Ishikawa (cell line): ENCODE measurements around the gene IL1A.

Experiments
- CEBPB ChIP-seq: IDR thresholded peaks from 2 replicates; pipeline ENCODE4 v1.6.1; 2012
- CREB1 ChIP-seq: IDR thresholded peaks from 2 replicates; pipeline ENCODE4 v1.6.1; 2012; ENCODE audit warnings: low read depth
- EGR1 ChIP-seq: IDR thresholded peaks from 2 replicates; pipeline ENCODE4 v1.6.1; 2012
- EP300 ChIP-seq: IDR thresholded peaks from 2 replicates; pipeline ENCODE4 v1.6.1; 2012; ENCODE audit warnings: borderline replicate concordance
- FOXM1 ChIP-seq: IDR thresholded peaks from 2 replicates; pipeline ENCODE4 v1.6.1; 2012; ENCODE audit warnings: low read depth, borderline replicate concordance
- MAX ChIP-seq: IDR thresholded peaks from 2 replicates; pipeline ENCODE4 v1.6.1; 2012
- NFIC ChIP-seq: IDR thresholded peaks from 2 replicates; pipeline ENCODE4 v1.6.1; 2012
- RAD21 ChIP-seq: IDR thresholded peaks from 2 replicates; pipeline ENCODE4 v1.6.1; 2012; ENCODE audit warnings: low read depth
- REST ChIP-seq: IDR thresholded peaks from 2 replicates; pipeline ENCODE4 v1.6.1; 2012; ENCODE audit warnings: low read depth, mild to moderate bottlenecking
- TAF1 ChIP-seq: IDR thresholded peaks from 2 replicates; pipeline ENCODE4 v1.6.1; 2012; ENCODE audit warnings: low read depth, mild to moderate bottlenecking
- TCF12 ChIP-seq: IDR thresholded peaks from 2 replicates; pipeline ENCODE4 v1.6.1; 2012; ENCODE audit warnings: low read depth
- TEAD4 ChIP-seq: IDR thresholded peaks from 2 replicates; pipeline ENCODE4 v1.6.1; 2012
- USF1 ChIP-seq: IDR thresholded peaks from 2 replicates; pipeline ENCODE4 v1.6.1; 2012
- YY1 ChIP-seq: IDR thresholded peaks from 2 replicates; pipeline ENCODE4 v1.6.1; 2012; ENCODE audit warnings: low read depth
- ZBTB7A ChIP-seq: IDR thresholded peaks from 2 replicates; pipeline ENCODE4 v1.6.1; 2012; ENCODE audit warnings: low read depth

IL1A gene

GRCh38 chr2:112821682-112822081 lies 37.4 kb upstream of the IL1A start:
- TF ChIP-seq EGR1 (no peak), REST (no peak), TEAD4 (no peak), EP300 (no peak), ZBTB7A (no peak), RAD21 (no peak), CREB1 (no peak), YY1 (no peak), USF1 (no peak), TCF12 (no peak), TAF1 (no peak), FOXM1 (no peak), MAX (no peak), CEBPB (no peak)

- no peak for TF ChIP-seq MAX
- TF ChIP-seq EP300 = no peak
- no peak for TF ChIP-seq TCF12
- TF ChIP-seq CEBPB = no peak
- no peak for TF ChIP-seq CREB1
- no peak for TF ChIP-seq TEAD4
- TF ChIP-seq NFIC = no peak
- TF ChIP-seq YY1 = no peak
- TF ChIP-seq FOXM1 = no peak
- no peak for TF ChIP-seq EGR1
- no peak for TF ChIP-seq USF1
These were observed 36.8 kb upstream of the IL1A start for GRCh38 chr2:112821142-112821541.

DNA sequence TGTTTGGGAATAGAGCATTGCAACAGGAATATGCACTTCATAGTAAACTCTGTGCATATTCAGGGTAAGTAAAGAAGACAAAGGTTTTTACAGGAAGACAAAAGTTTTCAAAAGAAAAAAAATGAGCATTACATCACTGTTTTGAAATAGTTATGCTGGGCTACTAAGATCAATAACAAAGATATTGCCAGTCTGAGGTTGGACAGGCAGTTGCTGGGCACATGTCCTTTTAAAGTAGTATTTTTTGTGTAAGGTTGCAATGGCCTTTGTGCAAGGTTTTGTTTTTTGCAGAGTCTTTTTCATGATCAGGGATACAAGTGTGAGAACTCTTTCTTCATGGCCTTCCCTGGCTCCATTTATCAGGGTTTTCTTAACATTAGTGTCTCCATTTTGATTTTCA lies 36.0 kb upstream of the IL1A start:
- TF ChIP-seq CREB1 (no peak), USF1 (no peak), TEAD4 (no peak), EP300 (no peak), FOXM1 (no peak), REST (no peak), ZBTB7A (no peak), NFIC (no peak), MAX (no peak)

GRCh38 chr2:112819081-112819480 lies 34.8 kb upstream of the IL1A start:
- no peak for TF ChIP-seq CREB1
- TF ChIP-seq TAF1 = no peak
- TF ChIP-seq USF1 = no peak
- TF ChIP-seq YY1 = no peak
- no peak for TF ChIP-seq TCF12
- no peak for TF ChIP-seq RAD21
- TF ChIP-seq EGR1 = no peak
- TF ChIP-seq ZBTB7A = no peak
- TF ChIP-seq FOXM1 = no peak
- TF ChIP-seq CEBPB = no peak
- TF ChIP-seq EP300 = no peak
- no peak for TF ChIP-seq NFIC

DNA sequence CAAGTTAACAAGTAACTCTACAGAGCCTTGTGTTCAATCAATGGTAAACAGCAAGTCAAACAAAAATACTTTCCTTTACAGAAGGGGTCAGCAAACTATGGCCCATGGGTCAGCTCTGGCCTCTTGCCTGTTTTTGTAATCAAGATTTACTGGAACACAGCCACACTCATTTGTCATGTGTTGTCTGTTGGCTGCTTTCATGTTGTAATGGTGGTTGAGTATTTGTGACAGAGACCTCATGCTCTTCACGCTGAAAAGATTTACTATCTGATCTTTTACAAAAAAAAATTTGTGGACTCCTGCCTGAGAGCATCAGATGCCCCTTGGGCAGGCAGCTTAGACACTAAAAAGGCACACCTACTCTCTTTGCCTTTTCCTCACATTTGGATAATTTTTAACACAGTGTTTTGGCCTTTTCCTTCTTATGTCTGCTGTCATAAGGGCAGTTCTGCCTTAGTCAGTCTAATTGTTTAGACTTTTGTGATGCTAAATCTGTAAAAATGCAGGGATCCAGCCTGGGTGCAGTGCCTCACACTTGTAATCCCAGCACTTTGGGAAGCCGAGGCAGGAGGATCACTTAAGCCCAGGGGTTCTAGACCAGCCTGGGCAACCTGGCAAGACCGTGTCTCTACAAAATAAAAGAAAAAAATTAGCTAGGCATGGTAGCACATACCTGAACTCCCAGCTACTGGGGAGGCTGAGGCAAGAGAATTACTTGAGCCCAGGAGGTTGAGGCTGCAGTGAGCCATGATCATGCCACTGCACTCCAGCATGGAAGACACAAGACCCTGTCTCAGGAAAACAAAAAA lies 34.0 kb upstream of the IL1A start:
- no peak for TF ChIP-seq USF1
- no peak for TF ChIP-seq FOXM1
- no peak for TF ChIP-seq EGR1
- TF ChIP-seq CREB1 = no peak
- no peak for TF ChIP-seq TAF1
- TF ChIP-seq REST = no peak
- no peak for TF ChIP-seq NFIC
- no peak for TF ChIP-seq TEAD4
